GM23248 (cell line): ENCODE results near the gene PTPRN2.

Experiments used
- EZH2 ChIP-seq: fragments of 200-600 bp; sonication (generic); IDR thresholded peaks from 2 replicates; pipeline ENCODE4 v1.6.1; 2018; ENCODE audit warnings: antibody characterized with exemption, mild to moderate bottlenecking; ENCODE audit not compliant: insufficient read depth, poor library complexity, severe bottlenecking
- EZH2phosphoT487 ChIP-seq: fragments of 200-600 bp; sonication (generic); IDR thresholded peaks from 2 replicates; pipeline ENCODE4 v1.6.1; 2018; ENCODE audit warnings: antibody characterized with exemption, moderate library complexity, mild to moderate bottlenecking, low read depth; ENCODE audit not compliant: insufficient read depth

DNA sequence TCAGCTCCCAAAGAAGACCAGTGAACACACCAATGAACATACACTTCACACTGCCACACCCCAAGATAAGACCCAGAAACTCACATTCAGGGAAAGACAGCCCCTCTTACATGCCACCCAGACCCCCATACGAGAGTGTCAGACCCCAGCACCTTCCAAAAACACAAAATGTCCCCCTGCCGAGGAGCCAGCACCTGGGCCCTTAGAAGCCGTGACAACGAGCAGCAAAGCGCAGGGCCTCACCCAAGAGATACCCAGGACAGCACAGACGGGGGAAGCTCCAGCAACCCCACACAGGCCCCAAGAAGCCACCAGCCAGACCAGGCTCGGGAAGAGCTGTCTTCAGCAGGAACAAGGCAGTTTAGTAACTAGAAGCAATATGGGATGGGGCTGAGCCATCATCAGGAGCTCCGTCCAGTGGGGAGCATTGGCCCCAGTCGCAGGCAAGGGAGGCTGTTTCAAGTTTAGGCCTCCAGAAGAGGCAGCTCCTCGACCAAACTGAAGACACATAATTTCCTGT is 243.6 kb downstream of the PTPRN2 start:
- TF ChIP-seq EZH2 = no peak
- TF ChIP-seq EZH2phosphoT487 = no peak
